ENCODE data around the gene CLNK.

The CLNK gene

GRCh38 chr4:10455133-10455532 lies 229.4 kb downstream of the CLNK start:
- Histone ChIP-seq H3K36me3 (ENCODE audit: insufficient read depth, low read length) (peaks cover 42% of the 10 kb centered on the region), H4K20me1 (ENCODE audit: insufficient read depth, low read length) (no peaks in the 10 kb centered on the region), H3K9ac (ENCODE audit: low read length) (no peak overlapping the region), H3K79me2 (ENCODE audit: insufficient read depth, low read length) (no peaks in the 10 kb centered on the region), H3K4me1 (ENCODE audit: insufficient read depth, low read length, severe bottlenecking) (peaks cover 23% of the 10 kb centered on the region), H3K9me3 (ENCODE audit: low read length) (no peaks in the 10 kb centered on the region), H3K27ac (ENCODE audit: low read depth, low read length, poor library complexity, severe bottlenecking) (no peak overlapping the region), H3K4me2 (ENCODE audit: low read length) (no peak overlapping the region), H3K9me2 (ENCODE audit: low read depth, low read length) (no peaks in the 10 kb centered on the region), H3K27me3 (ENCODE audit: insufficient read depth, low read length) (no peaks in the 10 kb centered on the region), H2AFZ (ENCODE audit: low read length) (no peak overlapping the region), H3K4me3 (ENCODE audit: low read depth, low read length, poor library complexity, severe bottlenecking) (no peak overlapping the region), H3F3A (ENCODE audit: insufficient read depth, low read length) (no peaks in the 10 kb centered on the region)
- TF ChIP-seq CTCF (IDR thresholded peaks at IDR 0.05; ENCODE audit: low read length) = no peak
- TF ChIP-seq EZH2 (IDR thresholded peaks at IDR 0.05; ENCODE audit: borderline replicate concordance, low read length) = no peak

GRCh38 chr4:10454726-10455125 lies 229.8 kb downstream of the CLNK start:
- no peaks in the 10 kb centered on the region for H3K9me3 ChIP-seq (ENCODE audit: low read length)

GRCh38 chr4:10454121-10454520 lies 230.4 kb downstream of the CLNK start:
- no peak overlapping the region for H2AFZ ChIP-seq (ENCODE audit: low read length)
- no peaks in the 10 kb centered on the region for H3K79me2 ChIP-seq (ENCODE audit: insufficient read depth, low read length)

More at GRCh38 chr4:10454726-10455125, 229.8 kb downstream of the CLNK start:
- Histone ChIP-seq H4K20me1 (ENCODE audit: insufficient read depth, low read length) (no peaks in the 10 kb centered on the region), H3K27me3 (ENCODE audit: insufficient read depth, low read length) (no peaks in the 10 kb centered on the region), H3F3A (ENCODE audit: insufficient read depth, low read length) (no peaks in the 10 kb centered on the region), H3K9me2 (ENCODE audit: low read depth, low read length) (no peaks in the 10 kb centered on the region), H3K4me2 (ENCODE audit: low read length) (no peak overlapping the region), H3K27ac (ENCODE audit: low read depth, low read length, poor library complexity, severe bottlenecking) (no peak overlapping the region), H3K36me3 (ENCODE audit: insufficient read depth, low read length) (peaks cover 46% of the 10 kb centered on the region), H3K4me1 (ENCODE audit: insufficient read depth, low read length, severe bottlenecking) (peaks cover 23% of the 10 kb centered on the region), H3K79me2 (ENCODE audit: insufficient read depth, low read length) (no peaks in the 10 kb centered on the region), H2AFZ (ENCODE audit: low read length) (no peak overlapping the region), H3K9ac (ENCODE audit: low read length) (no peak overlapping the region), H3K4me3 (ENCODE audit: low read depth, low read length, poor library complexity, severe bottlenecking) (no peak overlapping the region)
- no peak for TF ChIP-seq EZH2 (IDR thresholded peaks at IDR 0.05; ENCODE audit: borderline replicate concordance, low read length)
- TF ChIP-seq CTCF (IDR thresholded peaks at IDR 0.05; ENCODE audit: low read length) = no peak

More at GRCh38 chr4:10454121-10454520, 230.4 kb downstream of the CLNK start:
- no peaks in the 10 kb centered on the region for H3K9me2 ChIP-seq (ENCODE audit: low read depth, low read length)
- no peaks in the 10 kb centered on the region for H3K27me3 ChIP-seq (ENCODE audit: insufficient read depth, low read length)
- H3K9ac ChIP-seq (ENCODE audit: low read length) = no peak overlapping the region
- H3K9me3 ChIP-seq (ENCODE audit: low read length) = no peaks in the 10 kb centered on the region
- H3K4me3 ChIP-seq (ENCODE audit: low read depth, low read length, poor library complexity, severe bottlenecking) = no peak overlapping the region
- H3K27ac ChIP-seq (ENCODE audit: low read depth, low read length, poor library complexity, severe bottlenecking) = no peak overlapping the region
- peaks cover 23% of the 10 kb centered on the region for H3K4me1 ChIP-seq (ENCODE audit: insufficient read depth, low read length, severe bottlenecking)
- TF ChIP-seq EZH2 (IDR thresholded peaks at IDR 0.05; ENCODE audit: borderline replicate concordance, low read length) (no peak), CTCF (IDR thresholded peaks at IDR 0.05; ENCODE audit: low read length) (no peak)
- peaks cover 48% of the 10 kb centered on the region for H3K36me3 ChIP-seq (ENCODE audit: insufficient read depth, low read length)
- H3K4me2 ChIP-seq (ENCODE audit: low read length) = no peak overlapping the region
- no peaks in the 10 kb centered on the region for H3F3A ChIP-seq (ENCODE audit: insufficient read depth, low read length)
- H4K20me1 ChIP-seq (ENCODE audit: insufficient read depth, low read length) = no peaks in the 10 kb centered on the region

Measured in OCI-LY1 (cell line).